GM23338 (cell line): ENCODE measurements around the gene SFN. TPM values are rescaled to one million over a fixed set of nuclear protein-coding genes. Genes with fewer than 3 reads are reported as not detected.

Experiments used
- ATAC-seq: fragments of 200-7000 bp; cut with Tn5 transposase; 3 replicates; pipeline ENCODE4 v1.9.1; 2020
- DNase-seq: peaks from one replicate; pipeline ENCODE4 v3.0.0-alpha.2; 2015; ENCODE audit warnings: low spot score
- H2AFZ ChIP-seq: fragments of 200-600 bp; sonication (generic); 2 replicates; pipeline ENCODE4 v1.8.0; 2016; ENCODE audit warnings: antibody characterized with exemption, mild to moderate bottlenecking, moderate library complexity
- H3F3A ChIP-seq: fragments of 200-600 bp; sonication (generic); replicated peaks from 2 replicates; pipeline ENCODE4 v1.8.0; 2017; ENCODE audit warnings: antibody characterized with exemption, mixed run types, low read depth
- H3K27ac ChIP-seq: fragments of 200-600 bp; sonication (generic); 2 replicates; pipeline ENCODE4 v1.6.1; 2016; ENCODE audit warnings: low read depth
- H3K27me3 ChIP-seq: fragments of 200-600 bp; sonication (generic); 2 replicates; pipeline ENCODE4 v1.8.0; 2016; ENCODE audit warnings: mild to moderate bottlenecking, mixed run types, moderate library complexity; ENCODE audit not compliant: insufficient read depth
- H3K36me3 ChIP-seq: fragments of 200-600 bp; sonication (generic); 2 replicates; pipeline ENCODE4 v1.8.0; 2016; ENCODE audit warnings: mild to moderate bottlenecking; ENCODE audit not compliant: insufficient read depth
- H3K4me1 ChIP-seq: fragments of 200-600 bp; sonication (generic); 2 replicates; pipeline ENCODE4 v1.8.0; 2016; ENCODE audit warnings: mild to moderate bottlenecking, moderate library complexity; ENCODE audit not compliant: insufficient read depth
- H3K4me2 ChIP-seq: fragments of 200-600 bp; sonication (generic); 2 replicates; pipeline ENCODE4 v1.7.1; 2017; ENCODE audit warnings: mixed run types
- H3K4me3 ChIP-seq: fragments of 200-600 bp; sonication (generic); 2 replicates; pipeline ENCODE4 v1.6.1; 2016; ENCODE audit warnings: mixed run types
- H3K79me2 ChIP-seq: fragments of 200-600 bp; sonication (generic); replicated peaks from 2 replicates; pipeline ENCODE4 v1.8.0; 2017; ENCODE audit warnings: mild to moderate bottlenecking; ENCODE audit not compliant: insufficient read depth
- H3K9me2 ChIP-seq: fragments of 200-600 bp; sonication (generic); 2 replicates; pipeline ENCODE4 v1.8.0; 2017; ENCODE audit not compliant: insufficient read depth
- H4K20me1 ChIP-seq: fragments of 200-600 bp; sonication (generic); replicated peaks from 2 replicates; pipeline ENCODE4 v1.8.0; 2017; ENCODE audit warnings: mild to moderate bottlenecking; ENCODE audit not compliant: insufficient read depth
- H3K27ac Mint-ChIP-seq: 2 replicates; pipeline ENCODE4 v1.8.0; 2020; ENCODE audit warnings: inconsistent platforms, mild to moderate bottlenecking, moderate library complexity, mixed read lengths
- H3K27me3 Mint-ChIP-seq: 3 replicates; pipeline ENCODE4 v1.8.0; 2022; ENCODE audit warnings: low read depth, mild to moderate bottlenecking, moderate library complexity, mixed read lengths, inconsistent platforms; ENCODE audit not compliant: insufficient read depth, poor library complexity
- H3K36me3 Mint-ChIP-seq: 3 replicates; pipeline ENCODE4 v1.8.0; 2021; ENCODE audit warnings: low read depth, mild to moderate bottlenecking, inconsistent platforms, moderate library complexity, mixed read lengths
- H3K4me1 Mint-ChIP-seq: 3 replicates; pipeline ENCODE4 v1.8.0; 2020; ENCODE audit warnings: mild to moderate bottlenecking, inconsistent platforms, mixed read lengths
- H3K4me3 Mint-ChIP-seq: 3 replicates; pipeline ENCODE4 v1.8.0; 2021; ENCODE audit warnings: moderate library complexity, mild to moderate bottlenecking, inconsistent platforms, mixed read lengths
- H3K9me3 Mint-ChIP-seq: 3 replicates; pipeline ENCODE4 v1.8.0; 2020; ENCODE audit warnings: moderate library complexity, mild to moderate bottlenecking, inconsistent platforms, mixed read lengths
- CREB1 ChIP-seq: fragments of 250-450 bp; sonication (Bioruptor Pico); IDR thresholded peaks from 2 replicates; pipeline ENCODE4 v1.5.0; 2020; ENCODE audit warnings: low read depth, mild to moderate bottlenecking, moderate library complexity
- EZH2 ChIP-seq: fragments of 200-600 bp; sonication (generic); IDR thresholded peaks from one replicate; pipeline ENCODE4 v1.8.0; 2017; ENCODE audit warnings: antibody characterized with exemption, mild to moderate bottlenecking, low read depth; ENCODE audit not compliant: unreplicated experiment
- EZH2phosphoT487 ChIP-seq: fragments of 200-600 bp; sonication (generic); IDR thresholded peaks from one replicate; pipeline ENCODE4 v1.8.1; 2018; ENCODE audit warnings: antibody characterized with exemption; ENCODE audit not compliant: unreplicated experiment
- JUNB ChIP-seq: IDR thresholded peaks from one replicate; pipeline ENCODE4 v1.6.1; 2016; ENCODE audit warnings: antibody characterized with exemption; ENCODE audit not compliant: unreplicated experiment
- NANOG ChIP-seq: IDR thresholded peaks from 2 replicates; pipeline ENCODE4 v1.6.1; 2016; ENCODE audit warnings: antibody characterized with exemption, borderline replicate concordance
- POLR2AphosphoS5 ChIP-seq: IDR thresholded peaks from 2 replicates; pipeline ENCODE4 v1.6.1; 2016; ENCODE audit warnings: antibody characterized with exemption, low read depth
- STAT1 ChIP-seq: IDR thresholded peaks from one replicate; pipeline ENCODE4 v1.6.1; 2016; ENCODE audit warnings: antibody characterized with exemption; ENCODE audit not compliant: unreplicated experiment
- ZNF114 ChIP-seq: fragments of 250-450 bp; sonication (Bioruptor Pico); IDR thresholded peaks from 2 replicates; pipeline ENCODE4 v1.5.0; 2020; ENCODE audit warnings: mild to moderate bottlenecking, moderate library complexity
- ZNF331 ChIP-seq: fragments of 250-450 bp; sonication (Bioruptor Pico); IDR thresholded peaks from 2 replicates; pipeline ENCODE4 v1.5.0; 2020; ENCODE audit warnings: low read depth, mild to moderate bottlenecking, moderate library complexity
- polyA plus RNA-seq: library from polyadenylated mRNA; unstranded; fragments of >200 nt; fragmentation: Nextera tagmentation; extraction: Ambion mirVana; gene quantifications from 2 replicates; pipeline ENCODE4 v1.2.1, GENCODE V29; 2016
- total RNA-seq: library from RNA; depleted of rRNA; stranded (reverse); fragments of >200 nt; shearing (Covaris generic); gene quantifications from 2 replicates; pipeline ENCODE4 v1.2.3, GENCODE V29; 2014
- TF ChIP-seq, protein P1 (sequence below): fragments of 250-450 bp; sonication (Bioruptor Pico); IDR thresholded peaks from 2 replicates; pipeline ENCODE4 v1.5.0; 2020; ENCODE audit warnings: mild to moderate bottlenecking, moderate library complexity
- TF ChIP-seq, protein P2 (sequence below), 2 experiments: fragments of 200-600 bp in 1 of 2; sonication (generic) in 1 of 2; conservative IDR thresholded peaks; 2 replicates each; pipeline versions ENCODE4 v1.5.1 to v1.6.1; 2016 to 2017; ENCODE audit warnings: antibody characterized with exemption in 2 of 2, low read depth in 2 of 2, mild to moderate bottlenecking in 2 of 2, moderate library complexity in 1 of 2
- TF ChIP-seq, protein P3 (sequence below): IDR thresholded peaks from 2 replicates; pipeline ENCODE4 v1.6.1; 2016; ENCODE audit warnings: antibody characterized with exemption
- TF ChIP-seq, protein P4 (sequence below): IDR thresholded peaks from one replicate; pipeline ENCODE4 v1.6.1; 2018; ENCODE audit warnings: antibody characterized with exemption; ENCODE audit not compliant: unreplicated experiment

The SFN gene
- total and polyA plus RNA-seq, 2 experiments from 2014 or later = 1.8 to 2.6 TPM

DNA sequence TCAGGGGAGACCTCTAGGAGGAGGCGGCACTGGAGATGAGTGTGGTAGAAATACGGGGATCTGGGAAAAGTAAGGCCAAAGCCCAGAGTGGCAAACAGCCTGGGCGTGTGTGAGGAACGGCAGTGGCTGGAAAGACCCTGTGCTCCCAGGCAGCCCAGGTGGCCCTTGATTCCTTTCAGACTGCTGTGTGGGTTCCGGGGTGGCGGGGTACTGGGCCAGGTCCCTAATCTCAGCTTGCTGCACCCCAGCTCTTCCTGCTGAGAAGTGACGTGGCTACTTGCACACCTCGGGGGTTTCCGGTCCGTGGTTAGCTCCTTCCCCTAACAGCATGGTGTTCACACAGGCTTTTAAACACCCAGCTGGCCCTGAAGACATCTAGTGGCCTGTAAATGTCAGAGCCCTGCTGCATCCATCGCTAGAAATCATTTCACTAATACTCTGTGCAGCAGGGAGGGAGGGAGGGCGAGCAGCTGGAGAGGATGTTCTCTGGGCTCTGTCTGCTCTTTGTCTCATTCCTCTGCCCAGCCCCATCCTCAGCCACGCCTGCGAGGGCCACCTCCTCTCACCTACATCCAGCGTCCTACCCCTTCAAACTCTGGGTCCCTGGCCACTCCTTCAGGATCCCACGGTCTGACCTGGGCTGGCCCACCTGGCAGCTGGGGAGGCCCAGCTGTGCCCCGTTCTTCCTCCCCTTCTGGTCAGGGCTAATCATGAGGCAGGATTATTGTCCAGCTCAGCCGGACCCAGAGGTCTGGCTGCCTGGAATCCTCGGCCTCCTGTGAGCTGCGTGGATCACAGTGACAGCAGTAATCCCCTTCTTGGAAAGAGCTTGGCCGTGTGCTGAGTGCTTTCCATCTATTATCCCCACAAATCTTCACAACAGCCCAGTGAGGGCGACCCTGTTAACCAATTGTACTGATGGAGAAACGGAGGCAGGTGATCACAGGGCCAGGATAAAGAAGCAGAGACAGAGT is 29.2 kb upstream of the SFN start:
- Histone ChIP-seq H2AFZ (no peak overlapping the region), H3K79me2 (peaks cover 4% of the 10 kb centered on the region; the same call in 1 of the 2 replicates), H3K36me3 (0 out of 2 replicates have a peak, but pooled peaks cover 6% of the 10 kb centered on the region), H3K4me2 (no peak overlapping the region), H3K27me3 (no peaks in the 10 kb centered on the region), H3K27ac (no peak overlapping the region), H3F3A (0 out of 2 replicates have a peak, but pooled peaks cover 4% of the 10 kb centered on the region), H3K4me3 (no peak overlapping the region), H3K4me1 (no peaks in the 10 kb centered on the region), H3K9me2 (no peaks in the 10 kb centered on the region), H4K20me1 (peaks cover 5% of the 10 kb centered on the region)
- Mint-ChIP-seq H3K27me3 (peaks cover 6% of the 10 kb centered on the region), H3K4me1 (peaks cover 11% of the 10 kb centered on the region), H3K27ac (no peak overlapping the region), H3K36me3 (peaks cover 55% of the 10 kb centered on the region), H3K9me3 (no peaks in the 10 kb centered on the region), H3K4me3 (no peak overlapping the region; the same call in 2 of the 3 replicates)
- DNase-seq (no peak), ATAC-seq (no peak)
- TF ChIP-seq ZNF114 (CRISPR knock-in tag) (no peak), CREB1 (CRISPR knock-in tag) (no peak), EZH2phosphoT487 (no peak), POLR2AphosphoS5 (no peak), EZH2 (no peak), ZNF331 (CRISPR knock-in tag) (no peak), JUNB (no peak), NANOG (no peak), STAT1 (no peak)
- TF ChIP-seq, protein P1, sequence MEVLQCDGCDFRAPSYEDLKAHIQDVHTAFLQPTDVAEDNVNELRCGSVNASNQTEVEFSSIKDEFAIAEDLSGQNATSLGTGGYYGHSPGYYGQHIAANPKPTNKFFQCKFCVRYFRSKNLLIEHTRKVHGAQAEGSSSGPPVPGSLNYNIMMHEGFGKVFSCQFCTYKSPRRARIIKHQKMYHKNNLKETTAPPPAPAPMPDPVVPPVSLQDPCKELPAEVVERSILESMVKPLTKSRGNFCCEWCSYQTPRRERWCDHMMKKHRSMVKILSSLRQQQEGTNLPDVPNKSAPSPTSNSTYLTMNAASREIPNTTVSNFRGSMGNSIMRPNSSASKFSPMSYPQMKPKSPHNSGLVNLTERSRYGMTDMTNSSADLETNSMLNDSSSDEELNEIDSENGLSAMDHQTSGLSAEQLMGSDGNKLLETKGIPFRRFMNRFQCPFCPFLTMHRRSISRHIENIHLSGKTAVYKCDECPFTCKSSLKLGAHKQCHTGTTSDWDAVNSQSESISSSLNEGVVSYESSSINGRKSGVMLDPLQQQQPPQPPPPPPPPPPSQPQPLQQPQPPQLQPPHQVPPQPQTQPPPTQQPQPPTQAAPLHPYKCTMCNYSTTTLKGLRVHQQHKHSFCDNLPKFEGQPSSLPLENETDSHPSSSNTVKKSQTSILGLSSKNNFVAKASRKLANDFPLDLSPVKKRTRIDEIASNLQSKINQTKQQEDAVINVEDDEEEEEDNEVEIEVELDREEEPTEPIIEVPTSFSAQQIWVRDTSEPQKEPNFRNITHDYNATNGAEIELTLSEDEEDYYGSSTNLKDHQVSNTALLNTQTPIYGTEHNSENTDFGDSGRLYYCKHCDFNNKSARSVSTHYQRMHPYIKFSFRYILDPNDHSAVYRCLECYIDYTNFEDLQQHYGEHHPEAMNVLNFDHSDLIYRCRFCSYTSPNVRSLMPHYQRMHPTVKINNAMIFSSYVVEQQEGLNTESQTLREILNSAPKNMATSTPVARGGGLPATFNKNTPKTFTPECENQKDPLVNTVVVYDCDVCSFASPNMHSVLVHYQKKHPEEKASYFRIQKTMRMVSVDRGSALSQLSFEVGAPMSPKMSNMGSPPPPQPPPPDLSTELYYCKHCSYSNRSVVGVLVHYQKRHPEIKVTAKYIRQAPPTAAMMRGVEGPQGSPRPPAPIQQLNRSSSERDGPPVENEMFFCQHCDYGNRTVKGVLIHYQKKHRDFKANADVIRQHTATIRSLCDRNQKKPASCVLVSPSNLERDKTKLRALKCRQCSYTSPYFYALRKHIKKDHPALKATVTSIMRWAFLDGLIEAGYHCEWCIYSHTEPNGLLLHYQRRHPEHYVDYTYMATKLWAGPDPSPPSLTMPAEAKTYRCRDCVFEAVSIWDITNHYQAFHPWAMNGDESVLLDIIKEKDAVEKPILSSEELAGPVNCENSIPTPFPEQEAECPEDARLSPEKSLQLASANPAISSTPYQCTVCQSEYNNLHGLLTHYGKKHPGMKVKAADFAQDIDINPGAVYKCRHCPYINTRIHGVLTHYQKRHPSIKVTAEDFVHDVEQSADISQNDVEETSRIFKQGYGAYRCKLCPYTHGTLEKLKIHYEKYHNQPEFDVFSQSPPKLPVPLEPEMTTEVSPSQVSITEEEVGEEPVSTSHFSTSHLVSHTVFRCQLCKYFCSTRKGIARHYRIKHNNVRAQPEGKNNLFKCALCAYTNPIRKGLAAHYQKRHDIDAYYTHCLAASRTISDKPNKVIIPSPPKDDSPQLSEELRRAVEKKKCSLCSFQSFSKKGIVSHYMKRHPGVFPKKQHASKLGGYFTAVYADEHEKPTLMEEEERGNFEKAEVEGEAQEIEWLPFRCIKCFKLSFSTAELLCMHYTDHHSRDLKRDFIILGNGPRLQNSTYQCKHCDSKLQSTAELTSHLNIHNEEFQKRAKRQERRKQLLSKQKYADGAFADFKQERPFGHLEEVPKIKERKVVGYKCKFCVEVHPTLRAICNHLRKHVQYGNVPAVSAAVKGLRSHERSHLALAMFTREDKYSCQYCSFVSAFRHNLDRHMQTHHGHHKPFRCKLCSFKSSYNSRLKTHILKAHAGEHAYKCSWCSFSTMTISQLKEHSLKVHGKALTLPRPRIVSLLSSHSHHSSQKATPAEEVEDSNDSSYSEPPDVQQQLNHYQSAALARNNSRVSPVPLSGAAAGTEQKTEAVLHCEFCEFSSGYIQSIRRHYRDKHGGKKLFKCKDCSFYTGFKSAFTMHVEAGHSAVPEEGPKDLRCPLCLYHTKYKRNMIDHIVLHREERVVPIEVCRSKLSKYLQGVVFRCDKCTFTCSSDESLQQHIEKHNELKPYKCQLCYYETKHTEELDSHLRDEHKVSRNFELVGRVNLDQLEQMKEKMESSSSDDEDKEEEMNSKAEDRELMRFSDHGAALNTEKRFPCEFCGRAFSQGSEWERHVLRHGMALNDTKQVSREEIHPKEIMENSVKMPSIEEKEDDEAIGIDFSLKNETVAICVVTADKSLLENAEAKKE (CRISPR knock-in tag) = no peak
- TF ChIP-seq, protein P2, sequence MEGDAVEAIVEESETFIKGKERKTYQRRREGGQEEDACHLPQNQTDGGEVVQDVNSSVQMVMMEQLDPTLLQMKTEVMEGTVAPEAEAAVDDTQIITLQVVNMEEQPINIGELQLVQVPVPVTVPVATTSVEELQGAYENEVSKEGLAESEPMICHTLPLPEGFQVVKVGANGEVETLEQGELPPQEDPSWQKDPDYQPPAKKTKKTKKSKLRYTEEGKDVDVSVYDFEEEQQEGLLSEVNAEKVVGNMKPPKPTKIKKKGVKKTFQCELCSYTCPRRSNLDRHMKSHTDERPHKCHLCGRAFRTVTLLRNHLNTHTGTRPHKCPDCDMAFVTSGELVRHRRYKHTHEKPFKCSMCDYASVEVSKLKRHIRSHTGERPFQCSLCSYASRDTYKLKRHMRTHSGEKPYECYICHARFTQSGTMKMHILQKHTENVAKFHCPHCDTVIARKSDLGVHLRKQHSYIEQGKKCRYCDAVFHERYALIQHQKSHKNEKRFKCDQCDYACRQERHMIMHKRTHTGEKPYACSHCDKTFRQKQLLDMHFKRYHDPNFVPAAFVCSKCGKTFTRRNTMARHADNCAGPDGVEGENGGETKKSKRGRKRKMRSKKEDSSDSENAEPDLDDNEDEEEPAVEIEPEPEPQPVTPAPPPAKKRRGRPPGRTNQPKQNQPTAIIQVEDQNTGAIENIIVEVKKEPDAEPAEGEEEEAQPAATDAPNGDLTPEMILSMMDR (conservative IDR thresholded peaks at IDR 0.05; ENCODE audit: low read depth in 2 of 2) = no peak
- TF ChIP-seq, protein P3, sequence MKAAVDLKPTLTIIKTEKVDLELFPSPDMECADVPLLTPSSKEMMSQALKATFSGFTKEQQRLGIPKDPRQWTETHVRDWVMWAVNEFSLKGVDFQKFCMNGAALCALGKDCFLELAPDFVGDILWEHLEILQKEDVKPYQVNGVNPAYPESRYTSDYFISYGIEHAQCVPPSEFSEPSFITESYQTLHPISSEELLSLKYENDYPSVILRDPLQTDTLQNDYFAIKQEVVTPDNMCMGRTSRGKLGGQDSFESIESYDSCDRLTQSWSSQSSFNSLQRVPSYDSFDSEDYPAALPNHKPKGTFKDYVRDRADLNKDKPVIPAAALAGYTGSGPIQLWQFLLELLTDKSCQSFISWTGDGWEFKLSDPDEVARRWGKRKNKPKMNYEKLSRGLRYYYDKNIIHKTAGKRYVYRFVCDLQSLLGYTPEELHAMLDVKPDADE = no peak
- TF ChIP-seq, protein P4, sequence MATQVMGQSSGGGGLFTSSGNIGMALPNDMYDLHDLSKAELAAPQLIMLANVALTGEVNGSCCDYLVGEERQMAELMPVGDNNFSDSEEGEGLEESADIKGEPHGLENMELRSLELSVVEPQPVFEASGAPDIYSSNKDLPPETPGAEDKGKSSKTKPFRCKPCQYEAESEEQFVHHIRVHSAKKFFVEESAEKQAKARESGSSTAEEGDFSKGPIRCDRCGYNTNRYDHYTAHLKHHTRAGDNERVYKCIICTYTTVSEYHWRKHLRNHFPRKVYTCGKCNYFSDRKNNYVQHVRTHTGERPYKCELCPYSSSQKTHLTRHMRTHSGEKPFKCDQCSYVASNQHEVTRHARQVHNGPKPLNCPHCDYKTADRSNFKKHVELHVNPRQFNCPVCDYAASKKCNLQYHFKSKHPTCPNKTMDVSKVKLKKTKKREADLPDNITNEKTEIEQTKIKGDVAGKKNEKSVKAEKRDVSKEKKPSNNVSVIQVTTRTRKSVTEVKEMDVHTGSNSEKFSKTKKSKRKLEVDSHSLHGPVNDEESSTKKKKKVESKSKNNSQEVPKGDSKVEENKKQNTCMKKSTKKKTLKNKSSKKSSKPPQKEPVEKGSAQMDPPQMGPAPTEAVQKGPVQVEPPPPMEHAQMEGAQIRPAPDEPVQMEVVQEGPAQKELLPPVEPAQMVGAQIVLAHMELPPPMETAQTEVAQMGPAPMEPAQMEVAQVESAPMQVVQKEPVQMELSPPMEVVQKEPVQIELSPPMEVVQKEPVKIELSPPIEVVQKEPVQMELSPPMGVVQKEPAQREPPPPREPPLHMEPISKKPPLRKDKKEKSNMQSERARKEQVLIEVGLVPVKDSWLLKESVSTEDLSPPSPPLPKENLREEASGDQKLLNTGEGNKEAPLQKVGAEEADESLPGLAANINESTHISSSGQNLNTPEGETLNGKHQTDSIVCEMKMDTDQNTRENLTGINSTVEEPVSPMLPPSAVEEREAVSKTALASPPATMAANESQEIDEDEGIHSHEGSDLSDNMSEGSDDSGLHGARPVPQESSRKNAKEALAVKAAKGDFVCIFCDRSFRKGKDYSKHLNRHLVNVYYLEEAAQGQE = no peak
